K562 (cell line): ENCODE data around the gene CNTFR. TPM values are rescaled to one million over a fixed set of nuclear protein-coding genes. Genes with fewer than 3 reads are reported as not detected.

Experiments
- ATAC-seq: fragments of 200-7000 bp; cut with Tn5 transposase; 3 replicates; pipeline ENCODE4 v1.9.1; 2020; ENCODE audit warnings: moderate library complexity
- BruUV-seq: library from RNA; stranded (reverse); fragments of 400-500 nt; replicated peaks from 2 replicates; lab custom pipeline; 2021; lab: Mats Ljungman, UMichigan
- CTCF ChIA-PET: fragments of 300-600 bp; formaldehyde crosslinking; extraction: SDS; loops from one replicate; lab custom pipeline; 2021; ENCODE audit warnings: low intra/inter-chr PET ratio; lab: Yijun Ruan, JAX
- POLR2A ChIA-PET: fragments of 300-600, 350-650 bp; sonication (Branson Sonifier 250); formaldehyde crosslinking; extraction: SDS; loops from one replicate; lab custom pipeline; 2021; ENCODE audit warnings: antibody characterized with exemption, inconsistent platforms; lab: Yijun Ruan, JAX
- DNase-seq, 4 experiments: peaks; one replicate each; pipeline versions ENCODE4 v3.0.0 to v3.0.0-alpha.2; 2011 to 2018; ENCODE audit warnings: low spot score in 3 of 4, mixed read lengths in 3 of 4; ENCODE audit errors: extremely low read depth in 1 of 4
- FAIRE-seq: peaks from 2 replicates; lab custom pipeline; 2011; peaks lifted over from hg19 to GRCh38; lab: Jason Lieb, UNC
- H2AFZ ChIP-seq: 2 replicates; pipeline ENCODE4 v1.6.0; 2011; ENCODE audit warnings: low read depth, low read length, control low read depth, inconsistent platforms
- H3K27ac ChIP-seq: fragments of 200-600 bp; 3 replicates; pipeline ENCODE4 v1.8.0; 2011; ENCODE audit warnings: low read depth, mild to moderate bottlenecking, control low read depth, inconsistent platforms, low read length, moderate library complexity, mixed read lengths; ENCODE audit errors: extremely low read depth
- H3K27me3 ChIP-seq, 2 experiments: fragments of 300-600 bp in 1 of 2; 2 replicates in 1 of 2; 3 replicates in 1 of 2; pipeline versions ENCODE4 v1.6.0 to v1.8.0; 2011; ENCODE audit warnings: inconsistent platforms in 2 of 2, low read length in 2 of 2, mild to moderate bottlenecking in 1 of 2, mixed read lengths in 1 of 2, moderate library complexity in 1 of 2; ENCODE audit not compliant: control insufficient read depth in 2 of 2, insufficient read depth in 2 of 2
- H3K36me3 ChIP-seq: fragments of 300-600 bp; 3 replicates; pipeline ENCODE4 v1.8.0; 2011; ENCODE audit warnings: mild to moderate bottlenecking, low read length, inconsistent platforms; ENCODE audit not compliant: control insufficient read depth, insufficient read depth
- H3K4me1 ChIP-seq, 2 experiments: fragments of 200-600 bp in 1 of 2; replicated peaks in 1 of 2; 2 replicates in 1 of 2; 3 replicates in 1 of 2; pipeline versions ENCODE4 v1.5.1 to v1.8.0; 2011; ENCODE audit warnings: inconsistent platforms in 2 of 2, low read length in 2 of 2, mild to moderate bottlenecking in 1 of 2, mixed read lengths in 1 of 2, moderate library complexity in 1 of 2; ENCODE audit not compliant: control insufficient read depth in 2 of 2, insufficient read depth in 2 of 2
- H3K4me2 ChIP-seq: 2 replicates; pipeline ENCODE4 v1.6.1; 2011; ENCODE audit warnings: low read length, control low read depth, inconsistent platforms, mixed read lengths; ENCODE audit not compliant: insufficient read depth
- H3K4me3 ChIP-seq: fragments of 200-600 bp; sonication (generic), shearing (Covaris generic); 2 replicates; pipeline ENCODE4 v1.5.1; 2016; ENCODE audit warnings: control low read depth, inconsistent platforms
- H3K79me2 ChIP-seq: fragments of 200-600 bp; 3 replicates; pipeline ENCODE4 v1.8.0; 2011; ENCODE audit warnings: low read length, inconsistent platforms; ENCODE audit not compliant: control insufficient read depth, insufficient read depth
- H3K9ac ChIP-seq, 2 experiments: 2 replicates each; pipeline versions ENCODE4 v1.6.0 to v1.6.1; 2011; ENCODE audit warnings: low read depth in 2 of 2, low read length in 2 of 2, control low read depth in 1 of 2, inconsistent platforms in 1 of 2, mild to moderate bottlenecking in 1 of 2, mixed read lengths in 1 of 2; ENCODE audit not compliant: insufficient read depth in 1 of 2
- H3K9me1 ChIP-seq: one replicate; pipeline ENCODE4 v1.6.0; 2011; ENCODE audit warnings: inconsistent platforms, mild to moderate bottlenecking, low read length, moderate library complexity; ENCODE audit not compliant: control insufficient read depth, insufficient read depth
- H3K9me3 ChIP-seq: replicated peaks from 2 replicates; pipeline ENCODE4 v1.5.1; 2011; ENCODE audit warnings: low read depth, low read length, inconsistent platforms; ENCODE audit not compliant: control insufficient read depth, insufficient read depth
- H4K20me1 ChIP-seq: replicated peaks from 2 replicates; pipeline ENCODE4 v1.6.1; 2011; ENCODE audit warnings: low read length, inconsistent platforms, mixed read lengths; ENCODE audit not compliant: control insufficient read depth, insufficient read depth
- EGR1 ChIP-seq: fragments of 450-650 bp; conservative IDR thresholded peaks from 2 replicates; pipeline ENCODE4 v1.6.1; 2017; ENCODE audit warnings: mild to moderate bottlenecking
- SRF ChIP-seq, 2 experiments: fragments of 250-450, 450-650 bp in 1 of 2; sonication (Bioruptor Pico) in 1 of 2; sonication (generic) in 1 of 2; formaldehyde crosslinking; IDR thresholded peaks; 2 replicates each; pipeline versions ENCODE4 v1.5.0 to v1.5.1; 2020 to 2022; ENCODE audit warnings: mild to moderate bottlenecking in 1 of 2, missing genetic modification reagents in 1 of 2
- ZNF133 ChIP-seq: fragments of 250-450 bp; sonication (Bioruptor Pico); IDR thresholded peaks from 2 replicates; pipeline ENCODE4 v1.4.0; 2020; ENCODE audit warnings: mild to moderate bottlenecking
- ZNF354B ChIP-seq: fragments of 250-450 bp; sonication (Bioruptor Pico); IDR thresholded peaks from 2 replicates; pipeline ENCODE4 v1.4.0; 2020
- WGBS: fragments of 100-300 bp; shearing (Covaris generic); methylation state at CpG from one replicate; pipeline ENCODE4 v1.1.6; 2016; ENCODE audit warnings: low coverage, mixed read lengths; ENCODE audit not compliant: insufficient coverage; ENCODE audit errors: missing lambda C conversion rate; 5-methylcytosine and 5-hydroxymethylcytosine counted together
- in situ Hi-C: fragments of 300-500 bp; cut with MboI; formaldehyde crosslinking; loops from 4 replicates; pipeline ENCODE4 v1.15.0; 2018; ENCODE audit warnings: inconsistent platforms, mixed read lengths
- intact Hi-C: fragments of 100-400 bp; cut with micrococcal nuclease; formaldehyde crosslinking; loops from 2 replicates; pipeline ENCODE4 v1.14.2; 2022
- polyA plus RNA-seq, 8 experiments: library from polyadenylated mRNA; depleted of rRNA in 4 of 8; stranded (reverse) in 5 of 8; unstranded in 3 of 8; fragments of >200 nt; fragmentation: Nextera tagmentation in 2 of 8; fragmentation: Illumina TruSeq in 1 of 8; extraction: Ambion mirVana in 2 of 8; extraction: Trizol in 1 of 8; gene quantifications; 2 replicates each; pipeline versions ENCODE4 v1.2.1 to v1.2.3, GENCODE V29; 2011 to 2014; ENCODE audit warnings: inconsistent platforms in 1 of 8, missing spikeins in 1 of 8
- total RNA-seq, 7 experiments: library from RNA; depleted of rRNA in 6 of 7; stranded (reverse); fragments of >200 nt in 6 of 7; fragmentation: Illumina TruSeq in 2 of 7; extraction: Trizol in 2 of 7; gene quantifications; 2 replicates each; pipeline versions ENCODE4 v1.2.1 to v1.2.3, GENCODE V29; 2011 to 2021; ENCODE audit warnings: low replicate concordance in 1 of 7

The CNTFR gene
- total and polyA plus RNA-seq, 9 of the 15 experiments (the other 6 are each of a cell fraction or from before 2014, with no cell fraction given), result not detected

DNA sequence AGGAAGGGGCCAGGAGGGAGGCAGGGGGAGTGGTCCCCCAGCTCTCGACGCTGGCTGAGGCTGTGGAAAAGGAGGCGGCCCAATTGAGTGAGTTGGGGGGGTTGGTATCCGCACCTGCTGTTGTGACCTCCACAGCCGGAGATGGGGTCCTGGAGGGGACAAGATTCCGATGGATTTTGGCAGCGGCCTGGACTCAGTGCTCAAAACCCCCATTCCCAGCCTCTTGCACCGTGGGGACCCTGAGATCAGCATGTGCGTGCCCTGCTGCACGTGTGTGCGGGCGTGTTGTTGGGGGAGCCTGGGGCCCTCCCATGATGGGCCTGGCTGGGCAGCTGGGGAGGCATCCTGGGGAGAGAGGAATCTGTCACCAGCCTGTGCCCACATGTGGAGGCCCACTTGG is 15.0 kb downstream of the CNTFR start:
- no peak overlapping the region for H2AFZ ChIP-seq
- no peak overlapping the region for H3K4me2 ChIP-seq
- in situ Hi-C loops (no loop called here), intact Hi-C loops (no loop called here)
- no peak overlapping the region for H3K9ac ChIP-seq
- POLR2A ChIA-PET, result interaction anchor here (0.6 kb wide), 2 partner anchors 11 to 27 kb away, joined by 3 read pairs; no protein-coding TSS in a partner anchor
- no peak for DNase-seq
- H3K9me3 ChIP-seq, result no peaks in the 10 kb centered on the region
- no peak overlapping the region for H3K4me3 ChIP-seq
- H3K79me2 ChIP-seq, result no peaks in the 10 kb centered on the region
- H3K27me3 ChIP-seq, result peaks cover 13 to 72% of the 10 kb centered on the region in 2 experiments; a peak in 4 of 5 replicates
- TF ChIP-seq ZNF133 (CRISPR knock-in tag) (no peak), ZNF354B (CRISPR knock-in tag) (no peak)
- CTCF ChIA-PET, result no interaction called here
- FAIRE-seq, result no peak
- no peak overlapping the region for H3K27ac ChIP-seq
- no peaks in the 10 kb centered on the region for H3K9me1 ChIP-seq
- H3K4me1 ChIP-seq, result peaks cover 0 to 7% of the 10 kb centered on the region in 2 experiments; a peak in 2 of 5 replicates
- no peaks in the 10 kb centered on the region for H3K36me3 ChIP-seq
- no TSS peak for BruUV-seq
- no peak for ATAC-seq
- peaks cover 4% of the 10 kb centered on the region for H4K20me1 ChIP-seq
- WGBS, result 0% methylated on average over 8 of the region's 12 CpGs

- Histone ChIP-seq H4K20me1 (peaks cover 4% of the 10 kb centered on the region), H3K36me3 (no peaks in the 10 kb centered on the region), H3K27ac (no peak overlapping the region), H3K79me2 (no peaks in the 10 kb centered on the region), H3K9ac (no peak overlapping the region), H3K4me2 (no peak overlapping the region), H3K4me1 (peaks cover 0 to 7% of the 10 kb centered on the region in 2 experiments; a peak in 2 of 5 replicates), H3K4me3 (no peak overlapping the region), H2AFZ (no peak overlapping the region), H3K9me1 (no peaks in the 10 kb centered on the region), H3K9me3 (no peaks in the 10 kb centered on the region), H3K27me3 (peaks cover 11 to 75% of the 10 kb centered on the region in 2 experiments; a peak in 4 of 5 replicates)
- ChIA-PET CTCF (interaction anchor here (0.6 kb wide), 1 partner anchor 313 kb away, joined by 3 read pairs; no protein-coding TSS in a partner anchor), POLR2A (interaction anchor here (0.6 to 0.8 kb wide), 2 partner anchors 193 to 295 kb away, joined by 3 to 4 read pairs; no protein-coding TSS in a partner anchor)
- intact Hi-C loops (no loop called here), in situ Hi-C loops (no loop called here)
- TF ChIP-seq SRF (CRISPR knock-in tag; IDR thresholded peaks at IDR 0.05) (no peak), EGR1 (peak; percentile 25; the same call in 1 of the 2 replicates)
- FAIRE-seq (no peak), DNase-seq (peak in 1 of 4 experiments; percentile 18), ATAC-seq (no peak)
- no TSS peak for BruUV-seq
- 0% methylated on average over 4 of the region's 17 CpGs for WGBS
These were observed 15.8 kb downstream of the CNTFR start for GRCh38 chr9:34573599-34574325.
